H9 (cell line): Measurements from ENCODE around the gene CABP7. TPM values are rescaled to one million over a fixed set of nuclear protein-coding genes. Genes with fewer than 3 reads are reported as not detected.

ENCODE experiments used
- DNase-seq: peaks from one replicate; pipeline ENCODE4 v3.0.0-alpha.2; 2017
- H2AFZ ChIP-seq: one replicate; pipeline ENCODE4 v1.6.1; 2013; ENCODE audit warnings: mild to moderate bottlenecking, low read length, control low read depth, moderate library complexity
- H2AK5ac ChIP-seq: 2 replicates; pipeline ENCODE4 v1.6.1; 2013; ENCODE audit warnings: low read length, control low read depth, mixed read lengths; ENCODE audit not compliant: insufficient read length
- H2BK120ac ChIP-seq: one replicate; pipeline ENCODE4 v1.6.1; 2013; ENCODE audit warnings: low read depth, mild to moderate bottlenecking, low read length, control low read depth, inconsistent platforms; ENCODE audit not compliant: poor library complexity, severe bottlenecking
- H2BK12ac ChIP-seq: 2 replicates; pipeline ENCODE4 v1.6.1; 2013; ENCODE audit warnings: low read length, control low read depth, mixed read lengths, low read depth; ENCODE audit not compliant: insufficient read length
- H2BK15ac ChIP-seq: 2 replicates; pipeline ENCODE4 v1.6.1; 2013; ENCODE audit warnings: low read depth, low read length, control low read depth
- H2BK20ac ChIP-seq: one replicate; pipeline ENCODE4 v1.6.1; 2013; ENCODE audit warnings: low read depth, mild to moderate bottlenecking, low read length, control low read depth, inconsistent platforms; ENCODE audit not compliant: poor library complexity, severe bottlenecking
- H2BK5ac ChIP-seq: 2 replicates; pipeline ENCODE4 v1.6.1; 2013; ENCODE audit warnings: low read length, control low read depth, mixed read lengths; ENCODE audit not compliant: insufficient read length
- H3K14ac ChIP-seq: 2 replicates; pipeline ENCODE4 v1.6.1; 2013; ENCODE audit warnings: low read length, control low read depth; ENCODE audit not compliant: insufficient read depth
- H3K18ac ChIP-seq: 2 replicates; pipeline ENCODE4 v1.6.1; 2013; ENCODE audit warnings: low read depth, mild to moderate bottlenecking, mixed read lengths, low read length, control low read depth; ENCODE audit not compliant: insufficient read length
- H3K23ac ChIP-seq: 2 replicates; pipeline ENCODE4 v1.6.1; 2013; ENCODE audit warnings: low read length, control low read depth, mixed read lengths, low read depth; ENCODE audit not compliant: insufficient read length
- H3K23me2 ChIP-seq: 2 replicates; pipeline ENCODE4 v1.6.1; 2013; ENCODE audit warnings: low read depth, mild to moderate bottlenecking, mixed read lengths, low read length, control low read depth; ENCODE audit not compliant: insufficient read length, poor library complexity, severe bottlenecking
- H3K27ac ChIP-seq: 2 replicates; pipeline ENCODE4 v1.5.1; 2013; ENCODE audit warnings: low read length, control low read depth, mixed read lengths, low read depth; ENCODE audit not compliant: insufficient read length
- H3K27me3 ChIP-seq: 2 replicates; pipeline ENCODE4 v1.6.1; 2013; ENCODE audit warnings: low read length, control low read depth, inconsistent platforms; ENCODE audit not compliant: insufficient read depth
- H3K4ac ChIP-seq: 2 replicates; pipeline ENCODE4 v1.6.1; 2013; ENCODE audit warnings: low read depth, mild to moderate bottlenecking, control low read depth, inconsistent platforms, low read length, moderate library complexity
- H3K4me1 ChIP-seq: 2 replicates; pipeline ENCODE4 v1.6.1; 2013; ENCODE audit warnings: low read length, control low read depth, inconsistent platforms; ENCODE audit not compliant: insufficient read depth
- H3K4me2 ChIP-seq: 2 replicates; pipeline ENCODE4 v1.6.1; 2013; ENCODE audit warnings: low read length, control low read depth, mixed read lengths; ENCODE audit not compliant: insufficient read length, insufficient read depth
- H3K56ac ChIP-seq: 2 replicates; pipeline ENCODE4 v1.6.1; 2013; ENCODE audit warnings: low read depth, mild to moderate bottlenecking, mixed read lengths, low read length, control low read depth; ENCODE audit not compliant: insufficient read length
- H3K79me1 ChIP-seq: 2 replicates; pipeline ENCODE4 v1.6.1; 2013; ENCODE audit warnings: low read depth, mild to moderate bottlenecking, moderate library complexity, low read length, control low read depth, inconsistent platforms; ENCODE audit not compliant: insufficient read depth, poor library complexity, severe bottlenecking
- H3K79me2 ChIP-seq: 2 replicates; pipeline ENCODE4 v1.6.1; 2013; ENCODE audit warnings: low read length, control low read depth, inconsistent platforms; ENCODE audit not compliant: insufficient read depth
- H3K9ac ChIP-seq: 2 replicates; pipeline ENCODE4 v1.6.1; 2013; ENCODE audit warnings: low read length, control low read depth, mixed read lengths; ENCODE audit not compliant: insufficient read length; ENCODE audit errors: extremely low read depth
- H3K9me3 ChIP-seq: one replicate; pipeline ENCODE4 v1.6.1; 2013; ENCODE audit warnings: low read depth, low read length, inconsistent platforms; ENCODE audit not compliant: control insufficient read depth
- H3T11ph ChIP-seq: one replicate; pipeline ENCODE4 v1.6.1; 2013; ENCODE audit warnings: mild to moderate bottlenecking, low read length, control low read depth, inconsistent platforms
- H4K20me1 ChIP-seq: one replicate; pipeline ENCODE4 v1.6.1; 2013; ENCODE audit not compliant: control insufficient read depth, insufficient read length, insufficient read depth
- H4K5ac ChIP-seq: 2 replicates; pipeline ENCODE4 v1.6.1; 2013; ENCODE audit warnings: low read depth, mild to moderate bottlenecking, mixed read lengths, low read length, control low read depth; ENCODE audit not compliant: insufficient read length
- H4K8ac ChIP-seq: replicated peaks from 2 replicates; pipeline ENCODE4 v1.6.1; 2013; ENCODE audit warnings: low read length, control low read depth, mixed read lengths, low read depth; ENCODE audit not compliant: insufficient read length
- H4K91ac ChIP-seq: 2 replicates; pipeline ENCODE4 v1.6.1; 2013; ENCODE audit warnings: low read depth, mild to moderate bottlenecking, moderate library complexity, mixed read lengths, low read length, control low read depth; ENCODE audit not compliant: insufficient read length
- H3K27ac Mint-ChIP-seq, 3 experiments: 2 replicates in 2 of 3; 3 replicates in 1 of 3; pipeline ENCODE4 v1.8.0; 2020 to 2021; ENCODE audit warnings: mixed read lengths in 3 of 3, mild to moderate bottlenecking in 1 of 3, moderate library complexity in 1 of 3
- H3K27me3 Mint-ChIP-seq: 2 replicates; pipeline ENCODE4 v1.8.0; 2021; ENCODE audit warnings: low read depth, mild to moderate bottlenecking, moderate library complexity, mixed read lengths
- H3K36me3 Mint-ChIP-seq, 3 experiments: 2 replicates in 2 of 3; 3 replicates in 1 of 3; pipeline ENCODE4 v1.8.0; 2020 to 2021; ENCODE audit warnings: low read depth in 3 of 3, mixed read lengths in 3 of 3; ENCODE audit not compliant: insufficient read depth in 1 of 3
- H3K4me1 Mint-ChIP-seq, 2 experiments: 2 replicates each; pipeline ENCODE4 v1.8.0; 2020; ENCODE audit warnings: mixed read lengths in 2 of 2
- H3K4me3 Mint-ChIP-seq, 2 experiments: 2 replicates in 1 of 2; 3 replicates in 1 of 2; pipeline ENCODE4 v1.8.0; 2020 to 2021; ENCODE audit warnings: mild to moderate bottlenecking in 2 of 2, mixed read lengths in 2 of 2, moderate library complexity in 1 of 2
- H3K9me3 Mint-ChIP-seq, 2 experiments: 2 replicates in 1 of 2; 3 replicates in 1 of 2; pipeline ENCODE4 v1.8.0; 2020; ENCODE audit warnings: mild to moderate bottlenecking in 2 of 2, mixed read lengths in 2 of 2, moderate library complexity in 1 of 2
- CTCF ChIP-seq: fragments of 200-600 bp; sonication (generic); conservative IDR thresholded peaks from 3 replicates; pipeline ENCODE4 v1.8.0; 2021; ENCODE audit warnings: antibody characterized with exemption, mild to moderate bottlenecking
- WGBS: extraction: QIAGEN DNeasy Blood & Tissue Kit; methylation state at CpG from one replicate; pipeline ENCODE4 v1.1.7; 2013; ENCODE audit warnings: missing lambda C conversion rate, low lambda C conversion rate, mixed read lengths; ENCODE audit not compliant: insufficient read length; ENCODE audit errors: extremely low coverage; 5-methylcytosine and 5-hydroxymethylcytosine counted together
- total RNA-seq: library from RNA; stranded (reverse); gene quantifications from 2 replicates; pipeline ENCODE4 v1.2.1, GENCODE V29; 2021

CABP7 gene
- total RNA-seq, 1 experiment from 2014 or later = 0.83 TPM

GRCh38 chr22:29705651-29706050 lies 14.2 kb upstream of the CABP7 start:
- Histone ChIP-seq H3K4me2 (no peak overlapping the region), H3K4ac (no peak overlapping the region), H2BK20ac (no peak overlapping the region), H3K14ac (no peak overlapping the region), H3K79me1 (no peaks in the 10 kb centered on the region), H4K8ac (no peak overlapping the region), H2BK5ac (no peak overlapping the region), H3K27ac (no peak overlapping the region), H4K91ac (no peak overlapping the region), H3K27me3 (no peaks in the 10 kb centered on the region; the same call in 1 of the 2 replicates), H3K18ac (no peak overlapping the region), H3T11ph (no peak overlapping the region), H2AK5ac (no peak overlapping the region), H2AFZ (no peak overlapping the region), H3K9ac (no peak overlapping the region), H2BK120ac (no peak overlapping the region), H2BK12ac (no peak overlapping the region), H2BK15ac (no peak overlapping the region), H3K9me3 (no peaks in the 10 kb centered on the region), H3K79me2 (no peaks in the 10 kb centered on the region), H3K23ac (no peak overlapping the region), H3K56ac (no peak overlapping the region), H3K23me2 (peaks cover 9% of the 10 kb centered on the region), H4K20me1 (no peaks in the 10 kb centered on the region), H4K5ac (no peak overlapping the region), H3K4me1 (peaks cover 6% of the 10 kb centered on the region; the same call in 1 of the 2 replicates)
- DNase-seq = no peak
- H3K4me3 Mint-ChIP-seq = no peak overlapping the region
- no peak overlapping the region for H3K27ac Mint-ChIP-seq
- no CpG with 5 or more reads among the region's 7 CpGs for WGBS
- H3K9me3 Mint-ChIP-seq = no peaks in the 10 kb centered on the region
- peaks cover 35 to 55% of the 10 kb centered on the region in 2 experiments for H3K4me1 Mint-ChIP-seq
- peaks cover 94% of the 10 kb centered on the region for H3K27me3 Mint-ChIP-seq
- no peak for TF ChIP-seq CTCF
- H3K36me3 Mint-ChIP-seq = no peaks in the 10 kb centered on the region
